ENCODE measurements around the gene DSG4.

The DSG4 gene

DNA sequence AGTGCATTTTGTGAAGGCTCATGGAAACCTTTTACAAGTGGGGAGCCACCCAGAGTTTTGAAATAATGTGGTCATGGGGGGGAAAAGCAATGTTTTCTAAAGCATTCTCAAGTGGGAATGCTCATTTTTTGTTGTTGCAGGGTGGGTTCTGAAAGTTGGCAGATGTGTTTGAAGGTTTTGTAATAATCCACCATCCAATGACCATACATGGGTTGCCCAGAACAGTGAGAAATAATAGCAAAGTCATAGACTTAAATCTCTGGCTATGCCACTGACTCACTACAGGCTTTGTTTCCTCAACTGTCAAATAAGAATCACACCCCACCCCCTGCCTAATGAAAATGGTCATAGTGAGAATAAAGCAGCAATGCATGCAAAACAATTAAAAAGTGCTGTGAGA lies 73.8 kb downstream of the DSG4 start:
- no peak for ATAC-seq
- TF ChIP-seq, protein P1, sequence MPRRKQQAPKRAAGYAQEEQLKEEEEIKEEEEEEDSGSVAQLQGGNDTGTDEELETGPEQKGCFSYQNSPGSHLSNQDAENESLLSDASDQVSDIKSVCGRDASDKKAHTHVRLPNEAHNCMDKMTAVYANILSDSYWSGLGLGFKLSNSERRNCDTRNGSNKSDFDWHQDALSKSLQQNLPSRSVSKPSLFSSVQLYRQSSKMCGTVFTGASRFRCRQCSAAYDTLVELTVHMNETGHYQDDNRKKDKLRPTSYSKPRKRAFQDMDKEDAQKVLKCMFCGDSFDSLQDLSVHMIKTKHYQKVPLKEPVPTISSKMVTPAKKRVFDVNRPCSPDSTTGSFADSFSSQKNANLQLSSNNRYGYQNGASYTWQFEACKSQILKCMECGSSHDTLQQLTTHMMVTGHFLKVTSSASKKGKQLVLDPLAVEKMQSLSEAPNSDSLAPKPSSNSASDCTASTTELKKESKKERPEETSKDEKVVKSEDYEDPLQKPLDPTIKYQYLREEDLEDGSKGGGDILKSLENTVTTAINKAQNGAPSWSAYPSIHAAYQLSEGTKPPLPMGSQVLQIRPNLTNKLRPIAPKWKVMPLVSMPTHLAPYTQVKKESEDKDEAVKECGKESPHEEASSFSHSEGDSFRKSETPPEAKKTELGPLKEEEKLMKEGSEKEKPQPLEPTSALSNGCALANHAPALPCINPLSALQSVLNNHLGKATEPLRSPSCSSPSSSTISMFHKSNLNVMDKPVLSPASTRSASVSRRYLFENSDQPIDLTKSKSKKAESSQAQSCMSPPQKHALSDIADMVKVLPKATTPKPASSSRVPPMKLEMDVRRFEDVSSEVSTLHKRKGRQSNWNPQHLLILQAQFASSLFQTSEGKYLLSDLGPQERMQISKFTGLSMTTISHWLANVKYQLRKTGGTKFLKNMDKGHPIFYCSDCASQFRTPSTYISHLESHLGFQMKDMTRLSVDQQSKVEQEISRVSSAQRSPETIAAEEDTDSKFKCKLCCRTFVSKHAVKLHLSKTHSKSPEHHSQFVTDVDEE (CRISPR knock-in tag; IDR thresholded peaks at IDR 0.05) = no peak
- TF ChIP-seq ZFP30 (CRISPR knock-in tag; IDR thresholded peaks at IDR 0.05) (no peak), ZNF565 (CRISPR knock-in tag; conservative IDR thresholded peaks at IDR 0.05; ENCODE audit: low read depth) (no peak), CSDC2 (CRISPR knock-in tag; IDR thresholded peaks at IDR 0.05) (no peak), BACH2 (CRISPR knock-in tag; IDR thresholded peaks at IDR 0.05; ENCODE audit: borderline replicate concordance) (no peak), ZC3H10 (CRISPR knock-in tag; IDR thresholded peaks at IDR 0.05) (no peak), SNAI2 (CRISPR knock-in tag; IDR thresholded peaks at IDR 0.05) (no peak), ARNTL (CRISPR knock-in tag; IDR thresholded peaks at IDR 0.05; ENCODE audit: borderline replicate concordance, low read depth) (no peak), RARB (CRISPR knock-in tag; IDR thresholded peaks at IDR 0.05) (no peak)
- TF ChIP-seq, protein P2, sequence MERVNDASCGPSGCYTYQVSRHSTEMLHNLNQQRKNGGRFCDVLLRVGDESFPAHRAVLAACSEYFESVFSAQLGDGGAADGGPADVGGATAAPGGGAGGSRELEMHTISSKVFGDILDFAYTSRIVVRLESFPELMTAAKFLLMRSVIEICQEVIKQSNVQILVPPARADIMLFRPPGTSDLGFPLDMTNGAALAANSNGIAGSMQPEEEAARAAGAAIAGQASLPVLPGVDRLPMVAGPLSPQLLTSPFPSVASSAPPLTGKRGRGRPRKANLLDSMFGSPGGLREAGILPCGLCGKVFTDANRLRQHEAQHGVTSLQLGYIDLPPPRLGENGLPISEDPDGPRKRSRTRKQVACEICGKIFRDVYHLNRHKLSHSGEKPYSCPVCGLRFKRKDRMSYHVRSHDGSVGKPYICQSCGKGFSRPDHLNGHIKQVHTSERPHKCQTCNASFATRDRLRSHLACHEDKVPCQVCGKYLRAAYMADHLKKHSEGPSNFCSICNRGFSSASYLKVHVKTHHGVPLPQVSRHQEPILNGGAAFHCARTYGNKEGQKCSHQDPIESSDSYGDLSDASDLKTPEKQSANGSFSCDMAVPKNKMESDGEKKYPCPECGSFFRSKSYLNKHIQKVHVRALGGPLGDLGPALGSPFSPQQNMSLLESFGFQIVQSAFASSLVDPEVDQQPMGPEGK (CRISPR knock-in tag; IDR thresholded peaks at IDR 0.05; ENCODE audit: borderline replicate concordance) = no peak
- TF ChIP-seq, protein P3, sequence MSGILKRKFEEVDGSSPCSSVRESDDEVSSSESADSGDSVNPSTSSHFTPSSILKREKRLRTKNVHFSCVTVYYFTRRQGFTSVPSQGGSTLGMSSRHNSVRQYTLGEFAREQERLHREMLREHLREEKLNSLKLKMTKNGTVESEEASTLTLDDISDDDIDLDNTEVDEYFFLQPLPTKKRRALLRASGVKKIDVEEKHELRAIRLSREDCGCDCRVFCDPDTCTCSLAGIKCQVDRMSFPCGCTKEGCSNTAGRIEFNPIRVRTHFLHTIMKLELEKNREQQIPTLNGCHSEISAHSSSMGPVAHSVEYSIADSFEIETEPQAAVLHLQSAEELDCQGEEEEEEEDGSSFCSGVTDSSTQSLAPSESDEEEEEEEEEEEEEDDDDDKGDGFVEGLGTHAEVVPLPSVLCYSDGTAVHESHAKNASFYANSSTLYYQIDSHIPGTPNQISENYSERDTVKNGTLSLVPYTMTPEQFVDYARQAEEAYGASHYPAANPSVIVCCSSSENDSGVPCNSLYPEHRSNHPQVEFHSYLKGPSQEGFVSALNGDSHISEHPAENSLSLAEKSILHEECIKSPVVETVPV (CRISPR knock-in tag; IDR thresholded peaks at IDR 0.05) = no peak

DNA sequence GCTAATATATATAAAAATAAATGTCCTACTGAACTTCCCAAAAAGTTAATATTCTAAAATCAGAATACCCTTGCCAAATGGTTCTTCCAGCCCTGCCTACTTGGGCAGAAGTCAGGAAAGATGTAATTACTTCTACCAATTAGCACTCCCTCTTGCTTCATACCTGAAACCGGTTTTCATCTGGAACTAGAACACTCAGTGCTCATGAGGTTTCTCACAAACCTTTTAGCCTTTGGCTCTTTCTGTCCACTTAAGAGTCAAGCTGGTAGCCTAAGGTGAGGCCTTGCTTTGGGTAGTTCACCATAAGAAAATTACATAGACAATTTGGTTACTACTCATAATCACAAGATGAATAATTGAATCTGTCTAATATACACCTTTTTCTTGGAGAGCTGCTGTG lies 75.0 kb downstream of the DSG4 start:
- TF ChIP-seq SNAI2 (CRISPR knock-in tag; IDR thresholded peaks at IDR 0.05) (no peak), CSDC2 (CRISPR knock-in tag; IDR thresholded peaks at IDR 0.05) (no peak), ZFP3 (CRISPR knock-in tag; IDR thresholded peaks at IDR 0.05) (no peak), ZNF70 (CRISPR knock-in tag; IDR thresholded peaks at IDR 0.05) (no peak), OSR1 (CRISPR knock-in tag; IDR thresholded peaks at IDR 0.05) (no peak), ESRRG (CRISPR knock-in tag; IDR thresholded peaks at IDR 0.05) (no peak)
- TF ChIP-seq, protein P4, sequence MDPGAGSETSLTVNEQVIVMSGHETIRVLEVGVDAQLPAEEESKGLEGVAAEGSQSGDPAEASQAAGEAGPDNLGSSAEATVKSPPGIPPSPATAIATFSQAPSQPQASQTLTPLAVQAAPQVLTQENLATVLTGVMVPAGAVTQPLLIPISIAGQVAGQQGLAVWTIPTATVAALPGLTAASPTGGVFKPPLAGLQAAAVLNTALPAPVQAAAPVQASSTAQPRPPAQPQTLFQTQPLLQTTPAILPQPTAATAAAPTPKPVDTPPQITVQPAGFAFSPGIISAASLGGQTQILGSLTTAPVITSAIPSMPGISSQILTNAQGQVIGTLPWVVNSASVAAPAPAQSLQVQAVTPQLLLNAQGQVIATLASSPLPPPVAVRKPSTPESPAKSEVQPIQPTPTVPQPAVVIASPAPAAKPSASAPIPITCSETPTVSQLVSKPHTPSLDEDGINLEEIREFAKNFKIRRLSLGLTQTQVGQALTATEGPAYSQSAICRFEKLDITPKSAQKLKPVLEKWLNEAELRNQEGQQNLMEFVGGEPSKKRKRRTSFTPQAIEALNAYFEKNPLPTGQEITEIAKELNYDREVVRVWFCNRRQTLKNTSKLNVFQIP (CRISPR knock-in tag; IDR thresholded peaks at IDR 0.05; ENCODE audit: borderline replicate concordance, low read depth) = no peak
- TF ChIP-seq, protein P2 (CRISPR knock-in tag; IDR thresholded peaks at IDR 0.05; ENCODE audit: borderline replicate concordance) = no peak
- ATAC-seq = no peak

DNA sequence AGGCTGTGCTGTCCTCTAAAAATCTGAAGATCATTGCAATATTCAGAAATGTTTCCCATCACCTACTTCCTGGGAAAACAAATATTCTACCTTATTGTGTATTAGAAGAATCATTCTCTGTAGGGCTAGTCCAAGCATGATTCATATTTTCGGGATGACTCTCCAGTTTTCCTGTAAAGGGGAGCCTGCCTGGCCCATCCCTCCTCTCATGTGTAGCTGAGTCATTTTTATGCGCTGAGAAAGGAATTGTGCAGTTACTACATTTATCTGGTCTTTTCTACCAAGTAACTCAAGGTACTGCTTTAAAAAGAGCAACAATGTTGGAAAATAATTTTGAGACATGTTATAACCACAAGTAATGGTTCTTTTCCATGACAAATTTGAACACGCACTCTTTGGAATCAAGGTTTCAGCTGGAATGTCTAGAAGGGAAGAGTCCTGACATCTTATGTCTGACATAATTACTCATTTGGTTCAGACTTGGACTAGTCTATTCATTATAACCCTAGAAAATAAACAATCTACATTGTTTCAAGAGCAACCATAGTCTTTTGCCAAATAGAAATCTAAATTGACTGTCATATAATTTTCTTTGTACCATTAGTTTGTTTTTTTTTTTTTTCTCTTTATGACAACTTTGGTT lies 77.6 kb downstream of the DSG4 start:
- no peak for TF ChIP-seq SNAI2 (CRISPR knock-in tag; IDR thresholded peaks at IDR 0.05)
- TF ChIP-seq ISL1 (CRISPR knock-in tag; IDR thresholded peaks at IDR 0.05) = no peak
- TF ChIP-seq, protein P5, sequence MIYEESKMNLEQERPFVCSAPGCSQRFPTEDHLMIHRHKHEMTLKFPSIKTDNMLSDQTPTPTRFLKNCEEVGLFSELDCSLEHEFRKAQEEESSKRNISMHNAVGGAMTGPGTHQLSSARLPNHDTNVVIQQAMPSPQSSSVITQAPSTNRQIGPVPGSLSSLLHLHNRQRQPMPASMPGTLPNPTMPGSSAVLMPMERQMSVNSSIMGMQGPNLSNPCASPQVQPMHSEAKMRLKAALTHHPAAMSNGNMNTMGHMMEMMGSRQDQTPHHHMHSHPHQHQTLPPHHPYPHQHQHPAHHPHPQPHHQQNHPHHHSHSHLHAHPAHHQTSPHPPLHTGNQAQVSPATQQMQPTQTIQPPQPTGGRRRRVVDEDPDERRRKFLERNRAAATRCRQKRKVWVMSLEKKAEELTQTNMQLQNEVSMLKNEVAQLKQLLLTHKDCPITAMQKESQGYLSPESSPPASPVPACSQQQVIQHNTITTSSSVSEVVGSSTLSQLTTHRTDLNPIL (CRISPR knock-in tag; IDR thresholded peaks at IDR 0.05; ENCODE audit: low read depth) = no peak
- TF ChIP-seq RARB (CRISPR knock-in tag; IDR thresholded peaks at IDR 0.05) = no peak
- TF ChIP-seq TCF4 (CRISPR knock-in tag; IDR thresholded peaks at IDR 0.05; ENCODE audit: borderline replicate concordance) = no peak
- TF ChIP-seq, protein P2 (CRISPR knock-in tag; IDR thresholded peaks at IDR 0.05; ENCODE audit: borderline replicate concordance) = no peak
- TF ChIP-seq CSDC2 (CRISPR knock-in tag; IDR thresholded peaks at IDR 0.05) = no peak
- TF ChIP-seq ZFP3 (CRISPR knock-in tag; IDR thresholded peaks at IDR 0.05) = no peak
- TF ChIP-seq ESRRG (CRISPR knock-in tag; IDR thresholded peaks at IDR 0.05) = no peak
- no peak for TF ChIP-seq TOX (CRISPR knock-in tag; IDR thresholded peaks at IDR 0.05; ENCODE audit: borderline replicate concordance)
- no peak for TF ChIP-seq GLIS3 (CRISPR knock-in tag; IDR thresholded peaks at IDR 0.05)
- TF ChIP-seq, protein P1 (CRISPR knock-in tag; IDR thresholded peaks at IDR 0.05) = no peak
- peak; percentile 58; the same call in 2 of the 3 replicates for ATAC-seq
